NCI-H345 treated with DMSO at 0.1 percent for 48 hours (cell line): ENCODE measurements around the gene HRH2.
"Not testable (repeated sequence)": the region's sequence is repeated elsewhere in the genome, so short reads cannot be mapped to it uniquely, and the experiment has no call there.

Source experiments
- DNase-seq: peaks from one replicate; lab custom pipeline; 2025; ENCODE audit not compliant: unreplicated experiment; lab: John Stamatoyannopoulos, UW

HRH2 gene

GRCh38 chr5:175711472-175712312 is 53.8 kb downstream of the HRH2 start:
- DNase-seq: no peak

- no peak for DNase-seq
These were observed 54.4 kb downstream of the HRH2 start for GRCh38 chr5:175712313-175712680.

- no peak for DNase-seq
These were observed 54.8 kb downstream of the HRH2 start for GRCh38 chr5:175712681-175713085.

GRCh38 chr5:175713930-175714329 is 56.1 kb downstream of the HRH2 start:
- no peak for DNase-seq

GRCh38 chr5:175714479-175715085 is 56.7 kb downstream of the HRH2 start:
- no peak for DNase-seq

- DNase-seq: no peak
These were observed 58.0 kb downstream of the HRH2 start for GRCh38 chr5:175715627-175716522.

GRCh38 chr5:175717837-175718236 is 60.0 kb downstream of the HRH2 start:
- no peak for DNase-seq

- DNase-seq: peak; percentile 31
These were observed 60.7 kb downstream of the HRH2 start for GRCh38 chr5:175718401-175719108.

- DNase-seq: not testable (repeated sequence)
These were observed 61.2 kb downstream of the HRH2 start for GRCh38 chr5:175719109-175719432.

GRCh38 chr5:175724314-175725275 is 66.7 kb downstream of the HRH2 start:
- DNase-seq: no peak

GRCh38 chr5:175728316-175728715 is 70.4 kb downstream of the HRH2 start:
- no peak for DNase-seq

- DNase-seq: no peak
These were observed 71.3 kb downstream of the HRH2 start for GRCh38 chr5:175728885-175729828.

GRCh38 chr5:175729829-175730277 is 72.0 kb downstream of the HRH2 start:
- peak; percentile 89 for DNase-seq

- DNase-seq: no peak
These were observed 73.3 kb downstream of the HRH2 start for GRCh38 chr5:175731172-175731571.

GRCh38 chr5:175731756-175732465 is 74.0 kb downstream of the HRH2 start:
- DNase-seq: no peak

GRCh38 chr5:175733017-175733416 is 75.1 kb downstream of the HRH2 start:
- DNase-seq: no peak

GRCh38 chr5:175734016-175734415 is 76.1 kb downstream of the HRH2 start:
- DNase-seq: no peak

- DNase-seq: no peak
These were observed 76.6 kb downstream of the HRH2 start for GRCh38 chr5:175734501-175734900.
